Measurements from ENCODE around the gene HOXA4. TPM values are rescaled to one million over a fixed set of nuclear protein-coding genes. Genes with fewer than 3 reads are reported as not detected.

Gene HOXA4
- total and polyA plus RNA-seq, 10 of the 15 experiments (the other 5 are each of a cell fraction or from before 2014, with no cell fraction given): 0.07 TPM; not detected in 9

DNA sequence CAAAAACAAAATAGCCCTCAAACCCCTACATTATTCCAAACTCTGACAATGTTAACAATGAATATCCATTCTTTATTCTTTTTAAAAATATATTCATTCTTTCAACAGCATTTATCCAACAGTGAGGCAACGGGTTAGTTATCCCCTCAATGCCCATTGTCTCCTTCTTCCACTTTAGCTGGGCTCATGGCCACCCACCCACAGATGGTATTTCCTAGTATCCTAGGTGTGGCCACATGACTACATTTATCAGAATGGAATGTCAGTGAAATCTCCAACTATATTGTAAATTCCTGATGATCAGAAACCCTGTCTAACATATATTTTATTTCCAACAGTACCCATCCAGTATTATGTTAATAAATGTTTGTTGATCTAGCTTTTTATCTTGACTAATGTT, 48.4 kb downstream of the HOXA4 start (continued):
- TF ChIP-seq, protein P1, sequence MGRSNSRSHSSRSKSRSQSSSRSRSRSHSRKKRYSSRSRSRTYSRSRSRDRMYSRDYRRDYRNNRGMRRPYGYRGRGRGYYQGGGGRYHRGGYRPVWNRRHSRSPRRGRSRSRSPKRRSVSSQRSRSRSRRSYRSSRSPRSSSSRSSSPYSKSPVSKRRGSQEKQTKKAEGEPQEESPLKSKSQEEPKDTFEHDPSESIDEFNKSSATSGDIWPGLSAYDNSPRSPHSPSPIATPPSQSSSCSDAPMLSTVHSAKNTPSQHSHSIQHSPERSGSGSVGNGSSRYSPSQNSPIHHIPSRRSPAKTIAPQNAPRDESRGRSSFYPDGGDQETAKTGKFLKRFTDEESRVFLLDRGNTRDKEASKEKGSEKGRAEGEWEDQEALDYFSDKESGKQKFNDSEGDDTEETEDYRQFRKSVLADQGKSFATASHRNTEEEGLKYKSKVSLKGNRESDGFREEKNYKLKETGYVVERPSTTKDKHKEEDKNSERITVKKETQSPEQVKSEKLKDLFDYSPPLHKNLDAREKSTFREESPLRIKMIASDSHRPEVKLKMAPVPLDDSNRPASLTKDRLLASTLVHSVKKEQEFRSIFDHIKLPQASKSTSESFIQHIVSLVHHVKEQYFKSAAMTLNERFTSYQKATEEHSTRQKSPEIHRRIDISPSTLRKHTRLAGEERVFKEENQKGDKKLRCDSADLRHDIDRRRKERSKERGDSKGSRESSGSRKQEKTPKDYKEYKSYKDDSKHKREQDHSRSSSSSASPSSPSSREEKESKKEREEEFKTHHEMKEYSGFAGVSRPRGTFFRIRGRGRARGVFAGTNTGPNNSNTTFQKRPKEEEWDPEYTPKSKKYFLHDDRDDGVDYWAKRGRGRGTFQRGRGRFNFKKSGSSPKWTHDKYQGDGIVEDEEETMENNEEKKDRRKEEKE (IDR thresholded peaks at IDR 0.05): no peak
- TF ChIP-seq SUPT20H (IDR thresholded peaks at IDR 0.05; ENCODE audit: borderline replicate concordance, control insufficient read depth, low read depth, low read length) (no peak), SREBF1 (IDR thresholded peaks at IDR 0.05; ENCODE audit: low read length) (no peak), PML (IDR thresholded peaks at IDR 0.05; ENCODE audit: low read length) (no peak), FOS (IDR thresholded peaks at IDR 0.05; ENCODE audit: borderline replicate concordance, extremely low read depth, insufficient read length) (no peak), HCFC1 (IDR thresholded peaks at IDR 0.05; ENCODE audit: low read length) (no peak), ATF7 (IDR thresholded peaks at IDR 0.05; ENCODE audit: low read depth) (no peak)
- TF ChIP-seq, protein P2, sequence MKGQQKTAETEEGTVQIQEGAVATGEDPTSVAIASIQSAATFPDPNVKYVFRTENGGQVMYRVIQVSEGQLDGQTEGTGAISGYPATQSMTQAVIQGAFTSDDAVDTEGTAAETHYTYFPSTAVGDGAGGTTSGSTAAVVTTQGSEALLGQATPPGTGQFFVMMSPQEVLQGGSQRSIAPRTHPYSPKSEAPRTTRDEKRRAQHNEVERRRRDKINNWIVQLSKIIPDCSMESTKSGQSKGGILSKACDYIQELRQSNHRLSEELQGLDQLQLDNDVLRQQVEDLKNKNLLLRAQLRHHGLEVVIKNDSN (IDR thresholded peaks at IDR 0.05; ENCODE audit: borderline replicate concordance, extremely low read length, insufficient read depth, low read depth, low read length): no peak

DNA sequence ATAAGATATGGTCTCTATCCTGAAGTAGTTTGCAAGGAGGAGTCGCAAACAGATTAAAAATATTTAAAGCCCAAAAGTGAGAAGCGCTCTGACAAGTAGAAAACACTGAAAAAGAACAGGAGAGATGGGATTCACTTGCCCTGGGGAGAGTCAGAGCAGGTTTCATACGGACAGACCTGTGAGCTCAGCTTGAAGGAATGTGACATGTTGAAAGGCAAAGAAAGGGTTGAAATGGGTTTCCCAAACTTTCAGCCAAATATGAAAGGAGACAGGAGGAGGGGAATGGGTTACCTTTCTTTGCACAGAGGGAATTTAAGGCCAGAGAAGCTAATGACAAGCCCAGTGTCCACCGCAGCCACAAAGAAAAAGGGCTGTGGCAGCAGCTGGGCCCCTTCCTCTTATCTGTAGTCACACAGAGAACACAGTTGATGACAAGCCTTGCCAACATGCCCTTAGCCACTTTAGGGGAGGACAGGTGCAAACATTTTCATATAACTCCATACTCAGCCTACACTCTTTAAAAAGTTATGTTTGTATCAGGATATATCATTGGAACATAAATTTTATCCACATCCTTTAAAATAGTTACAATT, 49.6 kb downstream of the HOXA4 start:
- FAIRE-seq (no peak), ATAC-seq (no peak), DNase-seq (ENCODE audit: low read depth, low spot score) (no peak)
- ChIA-PET SMC1A (ENCODE audit: uncharacterized antibody, unreplicated experiment) (interaction anchor here (1.0 to 6.5 kb wide), 3 partner anchors 13 to 52 kb away, joined by 3 to 110 read pairs (median 5); partner anchors contain the start of gene HOXA1), POLR2A (interaction anchor here (0.7 to 2.5 kb wide), 2 partner anchors 16 to 218 kb away, joined by 4 to 6 read pairs; no protein-coding TSS in a partner anchor), RAD21 (ENCODE audit: unreplicated experiment) (interaction anchor here (0.5 to 1.4 kb wide), 3 partner anchors 10 to 69 kb away, joined by 3 read pairs; no protein-coding TSS in a partner anchor), CTCF (interaction anchor here (1.2 kb wide), 1 partner anchor 227 kb away, joined by 4 read pairs; no protein-coding TSS in a partner anchor)
- no TSS peak for BruUV-seq (replicated peaks)
- in situ Hi-C loops (cut with MboI): no loop called here
- Histone ChIP-seq H3K79me2 (ENCODE audit: control insufficient read depth, insufficient read depth, low read length) (no peaks in the 10 kb centered on the region), H3K4me2 (ENCODE audit: control insufficient read depth, insufficient read depth) (no peak overlapping the region), H3K27ac (ENCODE audit: control insufficient read depth, insufficient read depth) (no peak overlapping the region), H2AFZ (ENCODE audit: control insufficient read depth, low read depth, low read length) (no peak overlapping the region), H4K20me1 (ENCODE audit: control insufficient read depth, insufficient read depth) (no peaks in the 10 kb centered on the region), H3K9ac (ENCODE audit: control insufficient read depth, insufficient read depth, low read length) (no peak overlapping the region), H3K4me1 (ENCODE audit: control insufficient read depth, insufficient read depth, low read length) (no peaks in the 10 kb centered on the region), H3K9me3 (replicated peaks; ENCODE audit: control insufficient read depth, insufficient read depth, low read length) (no peaks in the 10 kb centered on the region), H3K4me3 (no peak overlapping the region), H3K27me3 (replicated peaks in 1 of 2; ENCODE audit: control insufficient read depth in 2 of 2, insufficient read depth in 2 of 2, low read length in 1 of 2) (no peaks in the 10 kb centered on the region), H3K36me3 (ENCODE audit: control insufficient read depth in 2 of 2, insufficient read depth in 2 of 2, low read length in 1 of 2) (no peaks in the 10 kb centered on the region)
- intact Hi-C loops (cut with micrococcal nuclease; ENCODE audit: unreplicated experiment): no loop called here
- WGBS (ENCODE audit: insufficient coverage, insufficient replicate concordance, low lambda C conversion rate, missing lambda C conversion rate): 58% methylated on average over 4 of the region's 4 CpGs
- TF ChIP-seq, protein P3, sequence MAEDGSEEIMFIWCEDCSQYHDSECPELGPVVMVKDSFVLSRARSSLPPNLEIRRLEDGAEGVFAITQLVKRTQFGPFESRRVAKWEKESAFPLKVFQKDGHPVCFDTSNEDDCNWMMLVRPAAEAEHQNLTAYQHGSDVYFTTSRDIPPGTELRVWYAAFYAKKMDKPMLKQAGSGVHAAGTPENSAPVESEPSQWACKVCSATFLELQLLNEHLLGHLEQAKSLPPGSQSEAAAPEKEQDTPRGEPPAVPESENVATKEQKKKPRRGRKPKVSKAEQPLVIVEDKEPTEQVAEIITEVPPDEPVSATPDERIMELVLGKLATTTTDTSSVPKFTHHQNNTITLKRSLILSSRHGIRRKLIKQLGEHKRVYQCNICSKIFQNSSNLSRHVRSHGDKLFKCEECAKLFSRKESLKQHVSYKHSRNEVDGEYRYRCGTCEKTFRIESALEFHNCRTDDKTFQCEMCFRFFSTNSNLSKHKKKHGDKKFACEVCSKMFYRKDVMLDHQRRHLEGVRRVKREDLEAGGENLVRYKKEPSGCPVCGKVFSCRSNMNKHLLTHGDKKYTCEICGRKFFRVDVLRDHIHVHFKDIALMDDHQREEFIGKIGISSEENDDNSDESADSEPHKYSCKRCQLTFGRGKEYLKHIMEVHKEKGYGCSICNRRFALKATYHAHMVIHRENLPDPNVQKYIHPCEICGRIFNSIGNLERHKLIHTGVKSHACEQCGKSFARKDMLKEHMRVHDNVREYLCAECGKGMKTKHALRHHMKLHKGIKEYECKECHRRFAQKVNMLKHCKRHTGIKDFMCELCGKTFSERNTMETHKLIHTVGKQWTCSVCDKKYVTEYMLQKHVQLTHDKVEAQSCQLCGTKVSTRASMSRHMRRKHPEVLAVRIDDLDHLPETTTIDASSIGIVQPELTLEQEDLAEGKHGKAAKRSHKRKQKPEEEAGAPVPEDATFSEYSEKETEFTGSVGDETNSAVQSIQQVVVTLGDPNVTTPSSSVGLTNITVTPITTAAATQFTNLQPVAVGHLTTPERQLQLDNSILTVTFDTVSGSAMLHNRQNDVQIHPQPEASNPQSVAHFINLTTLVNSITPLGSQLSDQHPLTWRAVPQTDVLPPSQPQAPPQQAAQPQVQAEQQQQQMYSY (CRISPR knock-in tag; IDR thresholded peaks at IDR 0.05): no peak
- TF ChIP-seq NFXL1 (IDR thresholded peaks at IDR 0.05; ENCODE audit: borderline replicate concordance) (no peak), GATAD2B (conservative IDR thresholded peaks at IDR 0.05; ENCODE audit: low read depth) (no peak)
- TF ChIP-seq, protein P4, sequence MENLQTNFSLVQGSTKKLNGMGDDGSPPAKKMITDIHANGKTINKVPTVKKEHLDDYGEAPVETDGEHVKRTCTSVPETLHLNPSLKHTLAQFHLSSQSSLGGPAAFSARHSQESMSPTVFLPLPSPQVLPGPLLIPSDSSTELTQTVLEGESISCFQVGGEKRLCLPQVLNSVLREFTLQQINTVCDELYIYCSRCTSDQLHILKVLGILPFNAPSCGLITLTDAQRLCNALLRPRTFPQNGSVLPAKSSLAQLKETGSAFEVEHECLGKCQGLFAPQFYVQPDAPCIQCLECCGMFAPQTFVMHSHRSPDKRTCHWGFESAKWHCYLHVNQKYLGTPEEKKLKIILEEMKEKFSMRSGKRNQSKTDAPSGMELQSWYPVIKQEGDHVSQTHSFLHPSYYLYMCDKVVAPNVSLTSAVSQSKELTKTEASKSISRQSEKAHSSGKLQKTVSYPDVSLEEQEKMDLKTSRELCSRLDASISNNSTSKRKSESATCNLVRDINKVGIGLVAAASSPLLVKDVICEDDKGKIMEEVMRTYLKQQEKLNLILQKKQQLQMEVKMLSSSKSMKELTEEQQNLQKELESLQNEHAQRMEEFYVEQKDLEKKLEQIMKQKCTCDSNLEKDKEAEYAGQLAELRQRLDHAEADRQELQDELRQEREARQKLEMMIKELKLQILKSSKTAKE (IDR thresholded peaks at IDR 0.05; ENCODE audit: low read depth, poor library complexity, severe bottlenecking): no peak
